Natural killer cell (primary cell): ENCODE measurements around the gene KREMEN1. TPM values are rescaled to one million over a fixed set of nuclear protein-coding genes. Genes with fewer than 3 reads are reported as not detected.

Experiments used
- ATAC-seq, 3 donors: fragments of 150-1000 bp in 2 of 3; fragments of 200-7000 bp in 1 of 3; cut with Tn5 transposase; 1 replicate in 1 of 3; 2 replicates in 2 of 3; pipeline ENCODE4 v1.10.0; 2021; ENCODE audit warnings: mild to moderate bottlenecking in 2 of 3, moderate library complexity in 2 of 3
- DNase-seq, 2 donors: peaks; one replicate each; pipeline versions ENCODE4 v3.0.0 to v3.0.0-alpha.2; 2013 to 2021; ENCODE audit warnings: mixed read lengths in 1 of 2
- H3K27ac ChIP-seq: one replicate; pipeline ENCODE4 v1.5.1; 2013; ENCODE audit warnings: mild to moderate bottlenecking, low read length
- H3K27me3 ChIP-seq: one replicate; pipeline ENCODE4 v1.6.1; 2013; ENCODE audit warnings: low read length; ENCODE audit not compliant: control insufficient read depth, insufficient read depth
- H3K36me3 ChIP-seq: one replicate; pipeline ENCODE4 v1.6.1; 2013; ENCODE audit warnings: low read length; ENCODE audit not compliant: control insufficient read depth, insufficient read depth
- H3K4me1 ChIP-seq: one replicate; pipeline ENCODE4 v1.6.1; 2013; ENCODE audit warnings: low read length; ENCODE audit not compliant: control insufficient read depth, insufficient read depth
- H3K4me3 ChIP-seq: one replicate; pipeline ENCODE4 v1.5.1; 2013; ENCODE audit warnings: low read length
- H3K9me3 ChIP-seq: one replicate; pipeline ENCODE4 v1.6.1; 2013; ENCODE audit warnings: low read length; ENCODE audit not compliant: control insufficient read depth, insufficient read depth
- H3K27ac Mint-ChIP-seq, 2 donors: one replicate each; pipeline ENCODE4 v1.8.0; 2022; ENCODE audit warnings: mild to moderate bottlenecking in 2 of 2, mixed read lengths in 2 of 2, moderate library complexity in 1 of 2
- H3K27me3 Mint-ChIP-seq, 2 donors: one replicate each; pipeline ENCODE4 v1.8.0; 2022; ENCODE audit warnings: low read depth in 2 of 2, mixed read lengths in 2 of 2
- H3K36me3 Mint-ChIP-seq: one replicate; pipeline ENCODE4 v1.8.0; 2022; ENCODE audit warnings: mixed read lengths
- H3K4me1 Mint-ChIP-seq, 2 donors: one replicate each; pipeline ENCODE4 v1.8.0; 2022; ENCODE audit warnings: mixed read lengths in 2 of 2
- H3K4me3 Mint-ChIP-seq: one replicate; pipeline ENCODE4 v1.8.0; 2022; ENCODE audit warnings: mild to moderate bottlenecking, moderate library complexity, mixed read lengths
- H3K9me3 Mint-ChIP-seq, 2 donors: one replicate each; pipeline ENCODE4 v1.8.0; 2022; ENCODE audit warnings: mixed read lengths in 2 of 2
- CTCF ChIP-seq: fragments of 200-600 bp; IDR thresholded peaks from one replicate; pipeline ENCODE4 v1.8.0; 2022; ENCODE audit warnings: antibody characterized with exemption
- WGBS: methylation state at CpG from one replicate; pipeline ENCODE4 v1.1.7; 2013; ENCODE audit warnings: missing lambda C conversion rate; ENCODE audit not compliant: insufficient coverage; 5-methylcytosine and 5-hydroxymethylcytosine counted together
- intact Hi-C: fragments of 100-400 bp; cut with micrococcal nuclease; formaldehyde crosslinking; loops from one replicate; pipeline ENCODE4 v1.14.2; 2022
- total RNA-seq, 4 donors: library from RNA; stranded (reverse); fragments of 120-200 nt in 1 of 4; gene quantifications; one replicate each; pipeline versions ENCODE4 v1.2.3 to v1.2.4, GENCODE V29; 2013 to 2022

The KREMEN1 gene
- total RNA-seq, 3 donors from 2014 or later (not counting 1 experiment from before 2014, with no cell fraction given), result 0.23 TPM; not detected in 2

- peaks cover 0 to 3% of the 10 kb centered on the region in 2 donors for H3K27me3 Mint-ChIP-seq
- no peak for ATAC-seq
These were observed 136.2 kb downstream of the KREMEN1 start for GRCh38 chr22:29208879-29209623.

GRCh38 chr22:29209624-29209929 lies 136.7 kb downstream of the KREMEN1 start:
- Histone ChIP-seq H3K27ac (no peak overlapping the region), H3K27me3 (peaks cover 8% of the 10 kb centered on the region), H3K9me3 (no peaks in the 10 kb centered on the region), H3K36me3 (no peaks in the 10 kb centered on the region), H3K4me1 (peaks cover 21% of the 10 kb centered on the region), H3K4me3 (no peak overlapping the region)
- Mint-ChIP-seq H3K9me3 (no peaks in the 10 kb centered on the region), H3K27me3 (peaks cover 0 to 3% of the 10 kb centered on the region in 2 donors), H3K36me3 (no peaks in the 10 kb centered on the region), H3K27ac (no peak overlapping the region), H3K4me1 (peaks cover 12 to 15% of the 10 kb centered on the region in 2 donors), H3K4me3 (no peak overlapping the region)
- 91% methylated on average over 2 of the region's 3 CpGs for whole genome bisulfite sequencing
- no peak for ATAC-seq
- no peak for DNase-seq
- intact Hi-C loops, result no loop called here
- TF ChIP-seq CTCF, result no peak

More at GRCh38 chr22:29208879-29209623, 136.2 kb downstream of the KREMEN1 start:
- Histone ChIP-seq H3K9me3 (no peaks in the 10 kb centered on the region), H3K4me3 (no peak overlapping the region), H3K4me1 (peaks cover 23% of the 10 kb centered on the region), H3K27ac (no peak overlapping the region), H3K27me3 (peaks cover 8% of the 10 kb centered on the region), H3K36me3 (no peaks in the 10 kb centered on the region)
- WGBS, result 53% methylated on average over 17 of the region's 17 CpGs
- Mint-ChIP-seq H3K4me1 (peaks cover 14 to 20% of the 10 kb centered on the region in 2 donors), H3K9me3 (no peaks in the 10 kb centered on the region), H3K27ac (no peak overlapping the region), H3K4me3 (no peak overlapping the region), H3K36me3 (no peaks in the 10 kb centered on the region)
- DNase-seq, result no peak
- intact Hi-C loops, result no loop called here
- TF ChIP-seq CTCF, result no peak

- DNase-seq (no peak), ATAC-seq (peak in 1 of 3 donors; percentile 8)
- H3K27ac ChIP-seq, result no peak overlapping the region
- H3K9me3 Mint-ChIP-seq, result no peaks in the 10 kb centered on the region
- no peak overlapping the region for H3K4me3 Mint-ChIP-seq
- no peak overlapping the region for H3K4me3 ChIP-seq
- H3K9me3 ChIP-seq, result no peaks in the 10 kb centered on the region
- no peak for TF ChIP-seq CTCF
- H3K27ac Mint-ChIP-seq, result no peak overlapping the region
- H3K27me3 Mint-ChIP-seq, result peaks cover 0 to 3% of the 10 kb centered on the region in 2 donors
- peaks cover 12% of the 10 kb centered on the region for H3K4me1 ChIP-seq
- H3K4me1 Mint-ChIP-seq, result peaks cover 6 to 7% of the 10 kb centered on the region in 2 donors
- H3K27me3 ChIP-seq, result peaks cover 7% of the 10 kb centered on the region
- H3K36me3 Mint-ChIP-seq, result no peaks in the 10 kb centered on the region
- H3K36me3 ChIP-seq, result no peaks in the 10 kb centered on the region
- 86% methylated on average over 11 of the region's 11 CpGs for WGBS
- intact Hi-C loops, result no loop called here
These were observed 138.2 kb downstream of the KREMEN1 start for GRCh38 chr22:29211066-29211465.

- H3K27me3 Mint-ChIP-seq, result peaks cover 0 to under 1% of the 10 kb centered on the region in 2 donors
- no peaks in the 10 kb centered on the region for H3K36me3 Mint-ChIP-seq
- Histone ChIP-seq H3K27me3 (peaks cover 3% of the 10 kb centered on the region), H3K9me3 (no peaks in the 10 kb centered on the region), H3K27ac (no peak overlapping the region), H3K36me3 (no peaks in the 10 kb centered on the region), H3K4me1 (peaks cover 8% of the 10 kb centered on the region), H3K4me3 (no peak overlapping the region)
- H3K9me3 Mint-ChIP-seq, result no peaks in the 10 kb centered on the region
- DNase-seq (no peak), ATAC-seq (no peak)
- no peak overlapping the region for H3K4me3 Mint-ChIP-seq
- no peak for TF ChIP-seq CTCF
- peaks cover 2 to 3% of the 10 kb centered on the region in 2 donors for H3K4me1 Mint-ChIP-seq
- WGBS, result 94% methylated on average over 9 of the region's 9 CpGs
- no peak overlapping the region for H3K27ac Mint-ChIP-seq
- intact Hi-C loops, result no loop called here
These were observed 138.6 kb downstream of the KREMEN1 start for GRCh38 chr22:29211466-29211865.
